Measurements from ENCODE around the gene PYDC2. TPM values are rescaled to one million over a fixed set of nuclear protein-coding genes. Genes with fewer than 3 reads are reported as not detected.

PYDC2 gene
- total RNA-seq, 2 donors from 2014 or later = not detected

GRCh38 chr3:191417457-191417729 is 43.6 kb upstream of the PYDC2 start:
- H3K4me1 ChIP-seq (replicated peaks) = no peaks in the 10 kb centered on the region
- H3K36me3 ChIP-seq = no peaks in the 10 kb centered on the region
- H3K27ac ChIP-seq = no peak overlapping the region
- no peak for TF ChIP-seq CTCF (IDR thresholded peaks at IDR 0.05)
- no peak for TF ChIP-seq POLR2A (IDR thresholded peaks at IDR 0.05)
- TF ChIP-seq POLR2AphosphoS5 (IDR thresholded peaks at IDR 0.05) = no peak
- DNase-seq (ENCODE audit: low spot score) = no peak
- H3K9me3 ChIP-seq = no peaks in the 10 kb centered on the region
- no peaks in the 10 kb centered on the region for H3K27me3 ChIP-seq (replicated peaks; ENCODE audit: insufficient read depth)
- 69% methylated on average over 6 of the region's 6 CpGs for WGBS
- intact Hi-C loops (cut with DNase I) = loop anchor here (5.0 kb wide), 1 partner anchor 1025 kb away; no protein-coding TSS in a partner anchor
- no peak overlapping the region for H3K4me3 ChIP-seq

- H3K4me3 ChIP-seq = no peak overlapping the region
- WGBS = 73% methylated on average over 2 of the region's 2 CpGs
- H3K36me3 ChIP-seq = no peaks in the 10 kb centered on the region
- no peaks in the 10 kb centered on the region for H3K27me3 ChIP-seq (replicated peaks; ENCODE audit: insufficient read depth)
- H3K4me1 ChIP-seq (replicated peaks) = no peaks in the 10 kb centered on the region
- H3K9me3 ChIP-seq = no peaks in the 10 kb centered on the region
- no peak for DNase-seq (ENCODE audit: low spot score)
- intact Hi-C loops (cut with DNase I) = loop anchor here (5.0 kb wide), 1 partner anchor 1007 kb away; no protein-coding TSS in a partner anchor
- TF ChIP-seq POLR2A (IDR thresholded peaks at IDR 0.05) (no peak), CTCF (IDR thresholded peaks at IDR 0.05) (no peak), POLR2AphosphoS5 (IDR thresholded peaks at IDR 0.05) (no peak)
- H3K27ac ChIP-seq = no peak overlapping the region
Measured at GRCh38 chr3:191420771-191421170, 40.2 kb upstream of the PYDC2 start.

GRCh38 chr3:191424881-191425280 is 36.1 kb upstream of the PYDC2 start:
- H3K36me3 ChIP-seq = no peaks in the 10 kb centered on the region
- H3K9me3 ChIP-seq = no peaks in the 10 kb centered on the region
- 54% methylated on average over 3 of the region's 3 CpGs for WGBS
- H3K27me3 ChIP-seq (replicated peaks; ENCODE audit: insufficient read depth) = no peaks in the 10 kb centered on the region
- no peak overlapping the region for H3K4me3 ChIP-seq
- no peak overlapping the region for H3K27ac ChIP-seq
- intact Hi-C loops (cut with DNase I) = loop anchor here (5.0 kb wide), 1 partner anchor 1002 kb away; no protein-coding TSS in a partner anchor
- no peak for DNase-seq (ENCODE audit: low spot score)
- no peaks in the 10 kb centered on the region for H3K4me1 ChIP-seq (replicated peaks)
- no peak for TF ChIP-seq POLR2AphosphoS5 (IDR thresholded peaks at IDR 0.05)
- TF ChIP-seq CTCF (IDR thresholded peaks at IDR 0.05) = no peak
- TF ChIP-seq POLR2A (IDR thresholded peaks at IDR 0.05) = no peak

DNA sequence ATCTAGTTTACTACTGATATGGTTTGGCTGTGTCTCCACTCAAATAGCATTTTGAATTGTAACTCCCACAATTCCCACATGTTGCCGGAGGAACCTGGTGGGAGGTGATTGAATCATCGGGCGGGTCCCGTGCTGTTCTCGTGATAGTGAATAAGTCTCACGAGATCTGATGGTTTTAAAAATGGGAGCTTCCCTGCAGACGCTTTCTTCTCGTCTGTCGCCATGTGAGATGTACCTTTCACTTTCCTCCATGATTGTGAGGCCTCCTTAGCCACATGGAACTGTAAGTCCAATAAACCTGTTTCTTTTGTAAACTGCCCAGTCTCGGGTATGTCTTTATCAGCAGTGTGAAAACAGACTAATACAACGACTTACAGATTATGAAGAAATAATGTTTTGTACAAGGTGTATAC is 35.6 kb upstream of the PYDC2 start:
- H3K4me1 ChIP-seq (replicated peaks) = no peaks in the 10 kb centered on the region
- WGBS = 89% methylated on average over 11 of the region's 11 CpGs
- no peak overlapping the region for H3K4me3 ChIP-seq
- H3K27me3 ChIP-seq (replicated peaks; ENCODE audit: insufficient read depth) = no peaks in the 10 kb centered on the region
- no peaks in the 10 kb centered on the region for H3K9me3 ChIP-seq
- DNase-seq (ENCODE audit: low spot score) = no peak
- TF ChIP-seq POLR2AphosphoS5 (IDR thresholded peaks at IDR 0.05) = no peak
- TF ChIP-seq POLR2A (IDR thresholded peaks at IDR 0.05) = no peak
- no peak for TF ChIP-seq CTCF (IDR thresholded peaks at IDR 0.05)
- H3K27ac ChIP-seq = no peak overlapping the region
- H3K36me3 ChIP-seq = no peaks in the 10 kb centered on the region
- intact Hi-C loops (cut with DNase I) = no loop called here

GRCh38 chr3:191426311-191426710 is 34.7 kb upstream of the PYDC2 start:
- WGBS = 40% methylated on average over 1 of the region's 1 CpG
- no peak overlapping the region for H3K27ac ChIP-seq
- intact Hi-C loops (cut with DNase I) = no loop called here
- H3K9me3 ChIP-seq = no peaks in the 10 kb centered on the region
- H3K4me1 ChIP-seq (replicated peaks) = no peaks in the 10 kb centered on the region
- H3K27me3 ChIP-seq (replicated peaks; ENCODE audit: insufficient read depth) = no peaks in the 10 kb centered on the region
- H3K4me3 ChIP-seq = no peak overlapping the region
- no peaks in the 10 kb centered on the region for H3K36me3 ChIP-seq
- DNase-seq (ENCODE audit: low spot score) = no peak
- TF ChIP-seq POLR2A (IDR thresholded peaks at IDR 0.05) (no peak), POLR2AphosphoS5 (IDR thresholded peaks at IDR 0.05) (no peak), CTCF (IDR thresholded peaks at IDR 0.05) (no peak)
